WTC11 (cell line): ENCODE results near the gene CES3. TPM values are rescaled to one million over a fixed set of nuclear protein-coding genes. Genes with fewer than 3 reads are reported as not detected.

Experiments used
- ATAC-seq: fragments of 200-7000 bp; cut with Tn5 transposase; 2 replicates; pipeline ENCODE4 v1.10.0; 2021; ENCODE audit warnings: mild to moderate bottlenecking, moderate library complexity
- CTCF ChIA-PET: fragments of 300-600 bp; sonication (Branson Sonifier 250); formaldehyde crosslinking; loops from one replicate; lab custom pipeline; 2021; ENCODE audit warnings: antibody characterized with exemption; lab: Charles Lee
- POLR2A ChIA-PET: fragments of 350-600 bp; sonication (Branson Sonifier 250); formaldehyde crosslinking; loops from one replicate; lab custom pipeline; 2021; ENCODE audit warnings: antibody characterized with exemption; lab: Charles Lee
- DNase-seq: peaks from one replicate; pipeline ENCODE4 v3.0.0; 2021; ENCODE audit warnings: low spot score
- H3K27ac Mint-ChIP-seq: 2 replicates; pipeline ENCODE4 v1.8.0; 2021; ENCODE audit warnings: mixed read lengths
- H3K27me3 Mint-ChIP-seq: 2 replicates; pipeline ENCODE4 v1.8.0; 2021; ENCODE audit warnings: low read depth, mild to moderate bottlenecking, moderate library complexity, mixed read lengths
- H3K36me3 Mint-ChIP-seq: 2 replicates; pipeline ENCODE4 v1.8.0; 2021; ENCODE audit warnings: mixed read lengths
- H3K4me1 Mint-ChIP-seq: 2 replicates; pipeline ENCODE4 v1.8.0; 2022; ENCODE audit warnings: mixed read lengths
- H3K4me3 Mint-ChIP-seq: 2 replicates; pipeline ENCODE4 v1.8.0; 2021; ENCODE audit warnings: mild to moderate bottlenecking, moderate library complexity, mixed read lengths
- H3K9me3 Mint-ChIP-seq: 2 replicates; pipeline ENCODE4 v1.8.0; 2021; ENCODE audit warnings: mixed read lengths
- ATF6 ChIP-seq: sonication (generic); formaldehyde crosslinking; IDR thresholded peaks from 2 replicates; pipeline ENCODE4 v1.8.1; 2023; ENCODE audit warnings: mild to moderate bottlenecking, missing genetic modification reagents
- E2F5 ChIP-seq: sonication (generic); formaldehyde crosslinking; IDR thresholded peaks from 2 replicates; pipeline ENCODE4 v1.8.1; 2022; ENCODE audit warnings: mild to moderate bottlenecking, moderate library complexity, missing genetic modification reagents
- ELF4 ChIP-seq: sonication (generic); formaldehyde crosslinking; IDR thresholded peaks from 2 replicates; pipeline ENCODE4 v1.8.1; 2022; ENCODE audit warnings: low read depth, mild to moderate bottlenecking, moderate library complexity, missing genetic modification reagents
- ETV6 ChIP-seq: sonication (generic); formaldehyde crosslinking; IDR thresholded peaks from 2 replicates; pipeline ENCODE4 v1.8.1; 2022; ENCODE audit warnings: mild to moderate bottlenecking, missing genetic modification reagents
- FOXP4 ChIP-seq: sonication (generic); formaldehyde crosslinking; IDR thresholded peaks from 2 replicates; pipeline ENCODE4 v1.8.0; 2022; ENCODE audit warnings: mild to moderate bottlenecking, missing genetic modification reagents
- GTF2I ChIP-seq: fragments of 250-450 bp; sonication (Bioruptor Pico); conservative IDR thresholded peaks from 2 replicates; pipeline ENCODE4 v1.4.0; 2021; ENCODE audit warnings: mild to moderate bottlenecking
- JAZF1 ChIP-seq: fragments of 250-450 bp; sonication (Bioruptor Pico); IDR thresholded peaks from 2 replicates; pipeline ENCODE4 v1.9.0; 2021; ENCODE audit warnings: moderate library complexity, mild to moderate bottlenecking, inconsistent platforms
- MXD4 ChIP-seq: fragments of 250-450 bp; sonication (Bioruptor Pico); IDR thresholded peaks from 2 replicates; pipeline ENCODE4 v1.8.0; 2021; ENCODE audit warnings: mild to moderate bottlenecking, moderate library complexity, borderline replicate concordance
- MYBL2 ChIP-seq: sonication (generic); formaldehyde crosslinking; IDR thresholded peaks from 2 replicates; pipeline ENCODE4 v1.8.1; 2023; ENCODE audit warnings: mild to moderate bottlenecking, moderate library complexity, missing genetic modification reagents
- RORB ChIP-seq: fragments of 250-450 bp; sonication (Bioruptor Pico); IDR thresholded peaks from 2 replicates; pipeline ENCODE4 v1.9.0; 2021; ENCODE audit warnings: mild to moderate bottlenecking
- TCF7 ChIP-seq: sonication (generic); formaldehyde crosslinking; IDR thresholded peaks from 2 replicates; pipeline ENCODE4 v1.8.0; 2022; ENCODE audit warnings: mild to moderate bottlenecking, low read depth, missing genetic modification reagents, moderate library complexity
- TEAD1 ChIP-seq: sonication (generic); formaldehyde crosslinking; IDR thresholded peaks from 2 replicates; pipeline ENCODE4 v1.8.0; 2022; ENCODE audit warnings: mild to moderate bottlenecking, missing genetic modification reagents
- TP53 ChIP-seq: sonication (generic); formaldehyde crosslinking; IDR thresholded peaks from 2 replicates; pipeline ENCODE4 v1.8.1; 2023; ENCODE audit warnings: mild to moderate bottlenecking, missing genetic modification reagents
- USF2 ChIP-seq: sonication (generic); formaldehyde crosslinking; IDR thresholded peaks from 2 replicates; pipeline ENCODE4 v1.8.1; 2023; ENCODE audit warnings: mild to moderate bottlenecking, missing genetic modification reagents, moderate library complexity
- ZNF121 ChIP-seq: sonication (generic); formaldehyde crosslinking; IDR thresholded peaks from 2 replicates; pipeline ENCODE4 v1.8.0; 2023; ENCODE audit warnings: missing genetic modification reagents
- ZNF423 ChIP-seq: fragments of 250-450 bp; sonication (Bioruptor Pico); IDR thresholded peaks from 2 replicates; pipeline ENCODE4 v2.1.2; 2022; ENCODE audit warnings: mild to moderate bottlenecking, moderate library complexity
- total RNA-seq: library from RNA; stranded (reverse); gene quantifications from 3 replicates; pipeline ENCODE4 v1.2.3, GENCODE V29; 2021

Gene CES3
- total RNA-seq, 1 experiment from 2014 or later: 3.3 TPM

GRCh38 chr16:67000384-67001351 is 39.6 kb downstream of the CES3 start (continued):
- TF ChIP-seq ETV6 (CRISPR knock-in tag) (peak; percentile 53; the same call in 1 of the 2 replicates), ELF4 (no peak)
- TF ChIP-seq, all 79 proteins: peak for 15

- no peak for DNase-seq
- no peak for ATAC-seq
- H3K4me3 Mint-ChIP-seq: peak overlapping the region; percentile 50
- no peak for TF ChIP-seq RORB (CRISPR knock-in tag)
- no peak for TF ChIP-seq ZNF121 (CRISPR knock-in tag)
- TF ChIP-seq GTF2I (CRISPR knock-in tag): no peak
- no peak for TF ChIP-seq ATF6 (CRISPR knock-in tag)
- TF ChIP-seq USF2 (CRISPR knock-in tag): no peak
- TF ChIP-seq TCF7 (CRISPR knock-in tag): no peak
- TF ChIP-seq E2F5 (CRISPR knock-in tag): no peak
- no peak for TF ChIP-seq FOXP4
- H3K27ac Mint-ChIP-seq: no peak overlapping the region
- H3K9me3 Mint-ChIP-seq: no peaks in the 10 kb centered on the region
- ChIA-PET CTCF (interaction anchor here (1.0 kb wide), 1 partner anchor 16 kb away, joined by 3 read pairs; no protein-coding TSS in a partner anchor), POLR2A (no interaction called here)
- H3K4me1 Mint-ChIP-seq: peaks cover 4% of the 10 kb centered on the region
- peaks cover 81% of the 10 kb centered on the region for H3K27me3 Mint-ChIP-seq
- H3K36me3 Mint-ChIP-seq: no peaks in the 10 kb centered on the region
These were observed 40.7 kb downstream of the CES3 start for GRCh38 chr16:67001726-67002125.

GRCh38 chr16:67006930-67007658 is 46.0 kb downstream of the CES3 start:
- no peak for ATAC-seq
- CTCF ChIA-PET: interaction anchor here (1.1 to 3.4 kb wide), 5 partner anchors 11 to 148 kb away, joined by 3 to 31 read pairs (median 4); partner anchors contain the start of gene CES3
- Mint-ChIP-seq H3K9me3 (no peaks in the 10 kb centered on the region), H3K27ac (no peak overlapping the region), H3K4me1 (no peaks in the 10 kb centered on the region), H3K4me3 (no peak overlapping the region), H3K27me3 (peaks cover 57% of the 10 kb centered on the region), H3K36me3 (no peaks in the 10 kb centered on the region)
- DNase-seq: no peak
- TF ChIP-seq JAZF1 (CRISPR knock-in tag) (no peak), USF2 (CRISPR knock-in tag) (no peak), ZNF121 (CRISPR knock-in tag) (no peak), ZNF423 (CRISPR knock-in tag) (no peak), MXD4 (no peak), TEAD1 (CRISPR knock-in tag) (no peak), MYBL2 (CRISPR knock-in tag) (no peak), TP53 (CRISPR knock-in tag) (no peak), ETV6 (CRISPR knock-in tag) (no peak)
- POLR2A ChIA-PET: no interaction called here
